Stimulated activated CD8-positive, alpha-beta memory T cell treated with anti-CD3 and anti-CD28 coated beads, Interleukin-15, amount 100 ng/mL, for 1 hour (primary cell): ENCODE data around the gene TCF7L2.
"Not testable (repeated sequence)": the region's sequence is repeated elsewhere in the genome, so short reads cannot be mapped to it uniquely, and the experiment has no call there.

Experiments
- DNase-seq: peaks from one replicate; pipeline ENCODE4 v3.0.0-alpha.2; 2020; ENCODE audit warnings: low read depth

The TCF7L2 gene

GRCh38 chr10:113047151-113047550 is 97.1 kb downstream of the TCF7L2 start:
- DNase-seq = no peak

GRCh38 chr10:113047605-113047962 is 97.5 kb downstream of the TCF7L2 start:
- DNase-seq = no peak

- no peak for DNase-seq
Measured at GRCh38 chr10:113047963-113048781, 98.1 kb downstream of the TCF7L2 start.

- DNase-seq = no peak
Measured at GRCh38 chr10:113049881-113050280, 99.8 kb downstream of the TCF7L2 start.

- DNase-seq = no peak
Measured at GRCh38 chr10:113052076-113052830, 102.2 kb downstream of the TCF7L2 start.

- no peak for DNase-seq
Measured at GRCh38 chr10:113053091-113053490, 103.0 kb downstream of the TCF7L2 start.

GRCh38 chr10:113053881-113054280 is 103.8 kb downstream of the TCF7L2 start:
- no peak for DNase-seq

- DNase-seq = no peak
Measured at GRCh38 chr10:113055458-113055857, 105.4 kb downstream of the TCF7L2 start.

- DNase-seq = no peak
Measured at GRCh38 chr10:113056030-113056429, 106.0 kb downstream of the TCF7L2 start.

GRCh38 chr10:113056441-113057021 is 106.5 kb downstream of the TCF7L2 start:
- no peak for DNase-seq

- no peak for DNase-seq
Measured at GRCh38 chr10:113057948-113058522, 108.0 kb downstream of the TCF7L2 start.

GRCh38 chr10:113058523-113059370 is 108.7 kb downstream of the TCF7L2 start:
- no peak for DNase-seq

- no peak for DNase-seq
Measured at GRCh38 chr10:113059371-113059780, 109.3 kb downstream of the TCF7L2 start.

- no peak for DNase-seq
Measured at GRCh38 chr10:113060201-113061053, 110.4 kb downstream of the TCF7L2 start.

GRCh38 chr10:113061054-113061430 is 111.0 kb downstream of the TCF7L2 start:
- no peak for DNase-seq

GRCh38 chr10:113061557-113061956 is 111.5 kb downstream of the TCF7L2 start:
- no peak for DNase-seq

- DNase-seq = no peak
Measured at GRCh38 chr10:113063043-113063967, 113.3 kb downstream of the TCF7L2 start.

GRCh38 chr10:113064039-113064438 is 114.0 kb downstream of the TCF7L2 start:
- no peak for DNase-seq

- not testable (repeated sequence) for DNase-seq
Measured at GRCh38 chr10:113066120-113066519, 116.1 kb downstream of the TCF7L2 start.
